Activated naive CD8-positive, alpha-beta T cell treated with anti-CD3 and anti-CD28 coated beads, Interleukin-2, amount 50 U/mL, for 24 hours (primary cell): ENCODE measurements around the gene MUS81.
"Not testable (repeated sequence)": the region's sequence is repeated elsewhere in the genome, so short reads cannot be mapped to it uniquely, and the experiment has no call there.

Source experiments
- ATAC-seq: fragments of 150-1000 bp; cut with Tn5 transposase; one replicate; pipeline ENCODE4 v1.10.0; 2021
- DNase-seq: peaks from one replicate; pipeline ENCODE4 v3.0.0; 2021
- H3K27ac Mint-ChIP-seq: one replicate; pipeline ENCODE4 v1.8.0; 2021; ENCODE audit warnings: mild to moderate bottlenecking, mixed read lengths
- H3K27me3 Mint-ChIP-seq: one replicate; pipeline ENCODE4 v1.8.0; 2021; ENCODE audit warnings: mixed read lengths
- H3K36me3 Mint-ChIP-seq: one replicate; pipeline ENCODE4 v1.8.0; 2021; ENCODE audit warnings: low read depth, mixed read lengths
- H3K4me1 Mint-ChIP-seq: one replicate; pipeline ENCODE4 v1.8.0; 2021; ENCODE audit warnings: mixed read lengths
- H3K4me3 Mint-ChIP-seq: one replicate; pipeline ENCODE4 v1.8.0; 2021; ENCODE audit warnings: mild to moderate bottlenecking, moderate library complexity, mixed read lengths
- H3K9me3 Mint-ChIP-seq: one replicate; pipeline ENCODE4 v1.8.0; 2021; ENCODE audit warnings: mixed read lengths

MUS81 gene

GRCh38 chr11:65833297-65834030, 26.8 kb upstream of the MUS81 start, which contains the start of gene SNX32:
TSS of gene SNX32 (plus strand) at chr11:65833963. CDS start at chr11:65834066, 103 bp downstream.
- DNase-seq: peak; percentile 95
- Mint-ChIP-seq H3K4me3 (no peak within 1 kb of the TSS), H3K4me1 (peaks cover 24% of the 10 kb centered on the region), H3K27me3 (peaks cover 3% of the 10 kb centered on the region), H3K27ac (no peak within 1 kb of the TSS), H3K9me3 (no peaks in the 10 kb centered on the region), H3K36me3 (peaks cover 3% of the 10 kb centered on the region)
- peak; percentile 99 for ATAC-seq

- no peak for ATAC-seq
- peaks cover 2% of the 10 kb centered on the region for H3K27me3 Mint-ChIP-seq
- H3K9me3 Mint-ChIP-seq: no peaks in the 10 kb centered on the region
- H3K36me3 Mint-ChIP-seq: peaks cover 3% of the 10 kb centered on the region
- H3K4me1 Mint-ChIP-seq: peaks cover 22% of the 10 kb centered on the region
- H3K27ac Mint-ChIP-seq: no peak overlapping the region
- no peak overlapping the region for H3K4me3 Mint-ChIP-seq
- no peak for DNase-seq
These were observed 26.0 kb upstream of the MUS81 start for GRCh38 chr11:65834202-65834601.

- Mint-ChIP-seq H3K9me3 (no peaks in the 10 kb centered on the region), H3K4me3 (no peak overlapping the region), H3K36me3 (no peaks in the 10 kb centered on the region), H3K27me3 (no peaks in the 10 kb centered on the region), H3K27ac (no peak overlapping the region), H3K4me1 (no peaks in the 10 kb centered on the region)
- DNase-seq (no peak), ATAC-seq (no peak)
These were observed 18.1 kb upstream of the MUS81 start for GRCh38 chr11:65842144-65842543.

- DNase-seq (no peak), ATAC-seq (no peak)
- Mint-ChIP-seq H3K27me3 (no peaks in the 10 kb centered on the region), H3K9me3 (no peaks in the 10 kb centered on the region), H3K4me1 (no peaks in the 10 kb centered on the region), H3K4me3 (no peak overlapping the region), H3K36me3 (no peaks in the 10 kb centered on the region), H3K27ac (no peak overlapping the region)
These were observed 16.4 kb upstream of the MUS81 start for GRCh38 chr11:65843811-65844210.

GRCh38 chr11:65844231-65844872, 15.9 kb upstream of the MUS81 start:
- no peaks in the 10 kb centered on the region for H3K36me3 Mint-ChIP-seq
- no peak overlapping the region for H3K4me3 Mint-ChIP-seq
- H3K4me1 Mint-ChIP-seq: no peaks in the 10 kb centered on the region
- H3K27me3 Mint-ChIP-seq: no peaks in the 10 kb centered on the region
- no peak overlapping the region for H3K27ac Mint-ChIP-seq
- no peaks in the 10 kb centered on the region for H3K9me3 Mint-ChIP-seq
- DNase-seq (no peak), ATAC-seq (no peak)

- Mint-ChIP-seq H3K27me3 (no peaks in the 10 kb centered on the region), H3K27ac (no peak overlapping the region), H3K4me3 (no peak overlapping the region), H3K9me3 (peaks cover 4% of the 10 kb centered on the region), H3K36me3 (peaks cover 13% of the 10 kb centered on the region), H3K4me1 (no peaks in the 10 kb centered on the region)
- ATAC-seq (no peak), DNase-seq (no peak)
These were observed 12.5 kb upstream of the MUS81 start for GRCh38 chr11:65847746-65848145.

GRCh38 chr11:65848693-65849092, 11.5 kb upstream of the MUS81 start:
- H3K4me3 Mint-ChIP-seq, DNase-seq, H3K4me1 Mint-ChIP-seq, H3K9me3 Mint-ChIP-seq, H3K27ac Mint-ChIP-seq, ATAC-seq, H3K27me3 Mint-ChIP-seq: not testable (repeated sequence)
- peaks cover 21% of the 10 kb centered on the region for H3K36me3 Mint-ChIP-seq

- DNase-seq (no peak), ATAC-seq (no peak)
- peaks cover 3% of the 10 kb centered on the region for H3K4me1 Mint-ChIP-seq
- H3K36me3 Mint-ChIP-seq: peaks cover 27% of the 10 kb centered on the region
- no peak overlapping the region for H3K4me3 Mint-ChIP-seq
- H3K9me3 Mint-ChIP-seq: peaks cover 4% of the 10 kb centered on the region
- H3K27me3 Mint-ChIP-seq: no peaks in the 10 kb centered on the region
- H3K27ac Mint-ChIP-seq: no peak overlapping the region
These were observed 10.9 kb upstream of the MUS81 start for GRCh38 chr11:65849366-65849765.

GRCh38 chr11:65849771-65850216, 10.4 kb upstream of the MUS81 start:
- DNase-seq: no peak
- Mint-ChIP-seq H3K27ac (no peak overlapping the region), H3K4me3 (no peak overlapping the region), H3K9me3 (peaks cover 4% of the 10 kb centered on the region), H3K4me1 (peaks cover 7% of the 10 kb centered on the region), H3K27me3 (no peaks in the 10 kb centered on the region), H3K36me3 (peaks cover 32% of the 10 kb centered on the region)
- ATAC-seq: no peak

- no peak for ATAC-seq
- Mint-ChIP-seq H3K36me3 (peaks cover 37% of the 10 kb centered on the region), H3K27me3 (no peaks in the 10 kb centered on the region), H3K27ac (no peak overlapping the region), H3K4me3 (no peak overlapping the region), H3K9me3 (peaks cover 4% of the 10 kb centered on the region), H3K4me1 (peaks cover 11% of the 10 kb centered on the region)
- no peak for DNase-seq
These were observed 9.8 kb upstream of the MUS81 start for GRCh38 chr11:65850217-65851082.

GRCh38 chr11:65851083-65851579, 9.1 kb upstream of the MUS81 start:
- Mint-ChIP-seq H3K4me3 (no peak overlapping the region), H3K27ac (no peak overlapping the region), H3K9me3 (peaks cover 4% of the 10 kb centered on the region), H3K4me1 (peaks cover 18% of the 10 kb centered on the region), H3K36me3 (peaks cover 44% of the 10 kb centered on the region), H3K27me3 (no peaks in the 10 kb centered on the region)
- ATAC-seq (peak; percentile 38), DNase-seq (no peak)

- H3K9me3 Mint-ChIP-seq: peaks cover 4% of the 10 kb centered on the region
- H3K4me1 Mint-ChIP-seq: peaks cover 26% of the 10 kb centered on the region
- DNase-seq (no peak), ATAC-seq (no peak)
- no peaks in the 10 kb centered on the region for H3K27me3 Mint-ChIP-seq
- H3K27ac Mint-ChIP-seq: peak overlapping the region; percentile 12
- no peak overlapping the region for H3K4me3 Mint-ChIP-seq
- peaks cover 52% of the 10 kb centered on the region for H3K36me3 Mint-ChIP-seq
These were observed 8.3 kb upstream of the MUS81 start for GRCh38 chr11:65851811-65852507.

- Mint-ChIP-seq H3K27ac (no peak overlapping the region), H3K36me3 (peaks cover 52% of the 10 kb centered on the region), H3K27me3 (no peaks in the 10 kb centered on the region), H3K9me3 (peaks cover 4% of the 10 kb centered on the region), H3K4me3 (no peak overlapping the region), H3K4me1 (peaks cover 26% of the 10 kb centered on the region)
- DNase-seq (no peak), ATAC-seq (no peak)
These were observed 7.6 kb upstream of the MUS81 start for GRCh38 chr11:65852508-65853245.
